IgD-negative memory B cell (primary cell): ENCODE results near the gene SPESP1. TPM values are rescaled to one million over a fixed set of nuclear protein-coding genes. Genes with fewer than 3 reads are reported as not detected.
A peak's percentile ranks its signal among the peaks of the same experiment; 100 is the strongest.

Experiments used
- H3K27ac Mint-ChIP-seq, 3 donors: one replicate each; pipeline ENCODE4 v1.8.0; 2020 to 2022; ENCODE audit warnings: mild to moderate bottlenecking in 3 of 3, mixed read lengths in 3 of 3, moderate library complexity in 1 of 3
- H3K27me3 Mint-ChIP-seq: one replicate; pipeline ENCODE4 v1.8.0; 2021; ENCODE audit warnings: mixed read lengths
- H3K36me3 Mint-ChIP-seq: one replicate; pipeline ENCODE4 v1.8.0; 2020; ENCODE audit warnings: mild to moderate bottlenecking, mixed read lengths
- H3K4me1 Mint-ChIP-seq, 3 donors: one replicate each; pipeline ENCODE4 v1.8.0; 2020 to 2022; ENCODE audit warnings: mixed read lengths in 3 of 3, mild to moderate bottlenecking in 1 of 3
- H3K4me3 Mint-ChIP-seq, 4 donors: one replicate each; pipeline ENCODE4 v1.8.0; 2020 to 2022; ENCODE audit warnings: mild to moderate bottlenecking in 4 of 4, mixed read lengths in 4 of 4, moderate library complexity in 3 of 4
- H3K9me3 Mint-ChIP-seq, 3 donors: one replicate each; pipeline ENCODE4 v1.8.0; 2020 to 2021; ENCODE audit warnings: mixed read lengths in 3 of 3, mild to moderate bottlenecking in 1 of 3
- polyA plus RNA-seq: library from polyadenylated mRNA; unstranded; fragments of 300-500 nt; fragmentation: Illumina TruSeq; gene quantifications from one replicate; pipeline ENCODE4 v1.2.3, GENCODE V29; 2021

SPESP1 gene
- polyA plus RNA-seq, 1 donor from 2014 or later: 1.3 TPM

DNA sequence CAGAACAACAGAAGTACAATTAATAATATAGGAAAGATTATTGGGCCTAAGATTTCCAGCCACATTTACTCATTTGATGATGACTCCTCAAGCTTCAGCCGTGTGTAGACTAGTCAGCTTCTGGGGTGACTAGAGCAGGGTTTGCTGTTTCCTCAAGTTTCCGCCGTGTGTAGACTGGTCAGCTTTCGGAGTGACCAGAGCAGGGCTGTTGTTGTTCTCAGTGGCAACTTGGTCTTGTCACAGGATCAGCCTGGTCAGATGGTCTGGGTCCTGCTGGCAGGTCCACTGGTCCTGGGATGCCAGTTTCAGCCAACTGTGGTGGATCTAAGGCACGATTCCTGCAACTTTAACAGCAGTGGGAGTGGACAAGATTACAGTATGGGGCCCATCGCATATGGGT, 62.4 kb downstream of the SPESP1 start:
- H3K27me3 Mint-ChIP-seq: peaks cover 13% of the 10 kb centered on the region
- peak overlapping the region in 1 of 3 donors; percentile 56 for H3K27ac Mint-ChIP-seq
- H3K4me3 Mint-ChIP-seq: no peak overlapping the region
- no peaks in the 10 kb centered on the region for H3K9me3 Mint-ChIP-seq
- H3K4me1 Mint-ChIP-seq: no peaks in the 10 kb centered on the region
- H3K36me3 Mint-ChIP-seq: peaks cover 2% of the 10 kb centered on the region

GRCh38 chr15:68993276-68993675, 63.0 kb downstream of the SPESP1 start:
- H3K36me3 Mint-ChIP-seq: peaks cover 2% of the 10 kb centered on the region
- H3K9me3 Mint-ChIP-seq: no peaks in the 10 kb centered on the region
- H3K27me3 Mint-ChIP-seq: peaks cover 13% of the 10 kb centered on the region
- no peak overlapping the region for H3K27ac Mint-ChIP-seq
- H3K4me3 Mint-ChIP-seq: no peak overlapping the region
- no peaks in the 10 kb centered on the region for H3K4me1 Mint-ChIP-seq

- peak overlapping the region in 1 of 3 donors; percentile 16 for H3K27ac Mint-ChIP-seq
- peaks cover 0 to under 1% (median 0%) of the 10 kb centered on the region in 3 donors for H3K9me3 Mint-ChIP-seq
- H3K4me3 Mint-ChIP-seq: no peak overlapping the region
- H3K27me3 Mint-ChIP-seq: peaks cover 10% of the 10 kb centered on the region
- no peaks in the 10 kb centered on the region for H3K4me1 Mint-ChIP-seq
- H3K36me3 Mint-ChIP-seq: peaks cover 2% of the 10 kb centered on the region
Observed at GRCh38 chr15:68994149-68994548, 63.8 kb downstream of the SPESP1 start.

GRCh38 chr15:68994981-68995761, 64.8 kb downstream of the SPESP1 start:
- H3K27ac Mint-ChIP-seq: no peak overlapping the region
- H3K4me3 Mint-ChIP-seq: no peak overlapping the region
- no peaks in the 10 kb centered on the region for H3K4me1 Mint-ChIP-seq
- H3K27me3 Mint-ChIP-seq: peaks cover 12% of the 10 kb centered on the region
- H3K36me3 Mint-ChIP-seq: peaks cover 2% of the 10 kb centered on the region
- H3K9me3 Mint-ChIP-seq: peaks cover 0 to 2% (median 0%) of the 10 kb centered on the region in 3 donors

Other genes starting within 250 kb of the SPESP1 start
- gene ANP32A, start 109.6 kb upstream of the SPESP1 start, polyA plus RNA-seq: 110 TPM
- gene NOX5, start 84.2 kb downstream of the SPESP1 start, polyA plus RNA-seq: not detected
- gene GLCE, start 230.1 kb downstream of the SPESP1 start, polyA plus RNA-seq: 2.8 TPM